ENCODE data around the gene ITPR2. TPM values are rescaled to one million over a fixed set of nuclear protein-coding genes. Genes with fewer than 3 reads are reported as not detected.

Gene ITPR2
- total RNA-seq, 2 experiments from 2014 or later = 25.6 to 44.7 TPM

GRCh38 chr12:26805401-26805971 is 27.5 kb downstream of the ITPR2 start:
- no peaks in the 10 kb centered on the region for H3K4me1 ChIP-seq (ENCODE audit: insufficient read depth, low read length, poor library complexity, severe bottlenecking)
- no peak overlapping the region for H3K27ac ChIP-seq (ENCODE audit: low read depth, low read length, poor library complexity, severe bottlenecking)
- H3K9me3 ChIP-seq (ENCODE audit: low read length) = no peaks in the 10 kb centered on the region
- TF ChIP-seq EZH2phosphoT487 (IDR thresholded peaks at IDR 0.05; ENCODE audit: borderline replicate concordance, low read depth, low read length) = no peak
- no peak for TF ChIP-seq CTCF (conservative IDR thresholded peaks at IDR 0.05; ENCODE audit: low read length)
- H3K4me2 ChIP-seq (ENCODE audit: low read length) = no peak overlapping the region
- DNase-seq (ENCODE audit: low spot score) = no peak
- no TSS peak for BruUV-seq (replicated peaks)
- H4K20me1 ChIP-seq (ENCODE audit: insufficient read depth, low read length) = no peaks in the 10 kb centered on the region
- ChIA-PET CTCF (ENCODE audit: unreplicated experiment) (interaction anchor here (0.6 kb wide), 1 partner anchor 94 kb away, joined by 3 read pairs; no protein-coding TSS in a partner anchor), POLR2A (no interaction called here)
- no peak overlapping the region for H3K4me3 ChIP-seq (ENCODE audit: low read depth, low read length, poor library complexity, severe bottlenecking)
- no peaks in the 10 kb centered on the region for H3K36me3 ChIP-seq (ENCODE audit: insufficient read depth, low read length)
- H2AFZ ChIP-seq (ENCODE audit: low read length) = no peak overlapping the region
- no peaks in the 10 kb centered on the region for H3K9me2 ChIP-seq (ENCODE audit: insufficient read depth, low read length)
- intact Hi-C loops (cut with micrococcal nuclease; ENCODE audit: unreplicated experiment) = no loop called here
- H3K79me2 ChIP-seq (ENCODE audit: insufficient read depth, low read depth, low read length) = no peaks in the 10 kb centered on the region

- intact Hi-C loops (cut with micrococcal nuclease; ENCODE audit: unreplicated experiment) = no loop called here
- POLR2A ChIA-PET = interaction anchor here (0.6 to 0.9 kb wide), 3 partner anchors 9 to 1502 kb away, joined by 3 to 6 read pairs (median 3); no protein-coding TSS in a partner anchor
- DNase-seq (ENCODE audit: low spot score) = no peak
Measured at GRCh38 chr12:26803552-26803951, 29.4 kb downstream of the ITPR2 start.

More at GRCh38 chr12:26803552-26803951, 29.4 kb downstream of the ITPR2 start:
- Histone ChIP-seq H3K79me2 (ENCODE audit: insufficient read depth, low read depth, low read length) (no peaks in the 10 kb centered on the region), H3K9me3 (ENCODE audit: low read length) (no peaks in the 10 kb centered on the region), H3K36me3 (ENCODE audit: insufficient read depth, low read length) (no peaks in the 10 kb centered on the region), H3K4me3 (ENCODE audit: low read depth, low read length, poor library complexity, severe bottlenecking) (no peak overlapping the region), H4K20me1 (ENCODE audit: insufficient read depth, low read length) (no peaks in the 10 kb centered on the region), H2AFZ (ENCODE audit: low read length) (no peak overlapping the region), H3K4me2 (ENCODE audit: low read length) (no peak overlapping the region), H3K4me1 (ENCODE audit: insufficient read depth, low read length, poor library complexity, severe bottlenecking) (peaks cover 2% of the 10 kb centered on the region), H3K9me2 (ENCODE audit: insufficient read depth, low read length) (no peaks in the 10 kb centered on the region), H3K27ac (ENCODE audit: low read depth, low read length, poor library complexity, severe bottlenecking) (no peak overlapping the region)
- CTCF ChIA-PET (ENCODE audit: unreplicated experiment) = interaction anchor here (1.4 kb wide), 1 partner anchor 12 kb away, joined by 3 read pairs; no protein-coding TSS in a partner anchor
- no peak for TF ChIP-seq CTCF (conservative IDR thresholded peaks at IDR 0.05; ENCODE audit: low read length)
- TF ChIP-seq EZH2phosphoT487 (IDR thresholded peaks at IDR 0.05; ENCODE audit: borderline replicate concordance, low read depth, low read length) = no peak
- no TSS peak for BruUV-seq (replicated peaks)
